ENCODE results near the gene RNF34.
"Not testable (repeated sequence)": the region's sequence is repeated elsewhere in the genome, so short reads cannot be mapped to it uniquely, and the experiment has no call there.

RNF34 gene, protein sequence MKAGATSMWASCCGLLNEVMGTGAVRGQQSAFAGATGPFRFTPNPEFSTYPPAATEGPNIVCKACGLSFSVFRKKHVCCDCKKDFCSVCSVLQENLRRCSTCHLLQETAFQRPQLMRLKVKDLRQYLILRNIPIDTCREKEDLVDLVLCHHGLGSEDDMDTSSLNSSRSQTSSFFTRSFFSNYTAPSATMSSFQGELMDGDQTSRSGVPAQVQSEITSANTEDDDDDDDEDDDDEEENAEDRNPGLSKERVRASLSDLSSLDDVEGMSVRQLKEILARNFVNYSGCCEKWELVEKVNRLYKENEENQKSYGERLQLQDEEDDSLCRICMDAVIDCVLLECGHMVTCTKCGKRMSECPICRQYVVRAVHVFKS

DNA sequence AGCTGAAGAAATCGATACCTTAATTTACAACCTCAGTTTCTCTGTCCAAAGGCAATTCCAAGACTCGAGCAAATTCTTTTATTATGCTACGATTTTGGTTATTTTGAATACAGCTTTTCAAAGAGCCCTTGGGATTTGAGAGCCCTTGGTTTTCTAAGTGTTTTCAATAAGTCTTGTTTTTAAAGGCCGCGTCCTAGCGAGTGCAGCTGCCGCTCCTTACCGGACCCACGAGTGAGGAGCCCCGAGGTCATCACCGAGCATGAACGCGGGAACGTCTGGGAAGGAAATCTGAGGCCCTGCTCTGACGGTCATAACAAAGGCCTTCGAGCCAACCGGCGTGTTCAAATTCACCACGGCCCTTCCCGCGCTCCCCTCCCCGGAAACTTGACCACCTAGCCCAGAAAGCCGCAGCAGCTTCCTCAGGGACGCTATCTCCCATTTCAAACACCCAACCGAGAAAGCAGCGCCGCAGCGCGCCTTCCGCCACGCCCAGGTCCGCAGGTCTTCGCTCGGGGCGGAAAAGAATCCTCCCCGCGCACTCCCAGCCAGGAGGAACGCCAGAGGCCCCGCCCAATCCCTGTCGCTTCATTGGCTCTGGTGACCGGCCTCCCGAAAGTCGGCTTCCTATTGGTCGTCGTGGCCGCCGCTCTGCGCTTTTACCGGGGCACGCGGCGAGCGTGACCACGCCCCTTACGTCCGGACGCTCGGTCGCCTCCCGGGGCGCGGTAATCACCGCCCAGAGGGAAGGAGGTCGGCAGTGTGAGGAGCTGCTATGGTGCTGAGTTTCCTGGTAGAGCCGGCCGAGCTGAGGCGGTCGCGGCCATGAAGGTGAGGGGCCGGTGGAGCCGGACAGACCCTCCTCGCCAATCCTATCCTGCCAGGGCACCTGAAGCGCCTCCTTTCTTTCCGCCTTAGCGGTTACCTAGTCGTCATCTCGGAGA lies at the start of gene RNF34:
Gene RNF34, plus strand, starts transcription at position 728 of the 941 bp plus-strand sequence. Its CDS starts 95 bp downstream, at position 823.
- peak; percentile 92 for DNase-seq (ENCODE audit: low read depth)

DNA sequence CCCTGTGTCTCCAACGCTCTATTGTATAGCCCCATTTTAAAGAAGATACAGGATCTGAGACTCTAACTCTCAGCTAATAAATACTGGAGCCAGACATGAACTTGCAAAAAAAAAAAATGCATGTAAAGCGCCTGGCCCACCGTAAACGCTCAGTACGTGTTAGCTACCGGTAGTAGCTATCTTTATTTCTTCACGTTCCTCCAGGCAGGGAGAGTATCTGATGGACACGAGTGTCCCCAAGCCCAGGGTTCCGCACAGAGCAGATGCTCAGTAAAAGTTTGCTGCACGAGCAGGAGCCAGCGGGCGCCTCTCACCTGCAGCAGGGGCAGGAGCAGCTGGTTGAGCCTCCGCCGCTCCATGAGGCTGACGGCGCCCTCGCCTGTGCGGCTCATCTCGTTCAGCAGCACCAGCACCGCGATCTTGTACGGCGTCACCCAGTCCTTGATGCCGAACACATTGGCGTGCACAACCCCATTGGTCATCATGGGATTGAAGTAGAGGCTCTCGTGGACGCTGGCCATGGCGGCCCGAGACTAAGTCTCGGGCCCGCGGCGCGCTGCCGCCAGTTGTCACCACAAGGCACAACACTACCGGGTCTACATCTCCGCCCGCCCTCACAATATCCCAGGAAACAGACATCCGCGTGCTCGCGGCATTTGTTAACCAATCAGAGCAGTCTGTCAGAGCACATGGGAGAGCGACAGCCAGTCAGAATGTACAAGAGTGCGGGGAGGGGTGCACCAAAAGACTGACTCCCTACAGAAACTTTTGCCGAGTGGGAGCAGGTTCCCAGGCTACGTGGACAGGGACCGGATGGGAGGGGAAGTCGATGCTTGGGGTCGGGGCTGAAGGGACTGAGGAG lies 47.9 kb upstream of the RNF34 start, which contains the start of gene ANAPC5:
Gene ANAPC5, minus strand, starts transcription at position 592 of the 862 bp plus-strand sequence. Its CDS starts 71 bp downstream, at position 521.
- DNase-seq (ENCODE audit: low read depth) = peak; percentile 55

DNA sequence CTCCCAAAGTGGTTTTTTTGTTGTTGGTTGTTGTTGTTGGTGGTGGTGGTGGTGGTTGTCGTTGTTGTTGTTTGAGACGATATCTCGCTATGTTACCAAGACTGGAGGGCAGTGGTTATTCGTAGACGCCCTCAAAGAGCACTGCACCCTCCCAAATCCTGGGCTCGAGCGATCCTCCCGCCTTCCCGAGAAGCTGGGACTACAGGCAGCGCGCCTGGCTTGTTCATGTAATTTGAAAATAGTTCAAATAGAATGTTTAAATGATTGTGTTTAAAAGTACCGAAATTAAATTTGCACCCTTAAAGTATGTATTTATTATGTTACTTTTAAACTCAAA lies 47.3 kb upstream of the RNF34 start:
- no peak for DNase-seq (ENCODE audit: low read depth)

DNA sequence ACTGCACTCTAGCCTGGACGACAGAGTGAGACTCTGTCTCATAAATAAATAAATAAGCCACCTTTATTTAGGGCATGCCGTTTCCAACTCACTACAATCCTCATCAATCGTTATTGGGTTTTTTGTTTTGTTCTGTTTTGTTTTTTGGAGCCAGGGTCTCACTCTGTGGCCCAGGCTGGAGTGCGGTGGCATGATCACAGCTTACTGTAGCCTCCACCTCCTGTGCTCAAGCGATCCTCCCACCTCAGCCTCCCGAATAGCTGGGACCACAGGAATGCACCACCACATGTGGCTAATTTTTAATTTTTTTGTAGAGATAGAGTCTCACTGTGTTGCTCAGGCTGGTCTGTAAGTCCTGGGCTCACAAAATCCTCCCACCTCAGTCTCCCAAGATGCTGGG lies 44.1 kb upstream of the RNF34 start:
- DNase-seq (ENCODE audit: low read depth) = no peak

DNA sequence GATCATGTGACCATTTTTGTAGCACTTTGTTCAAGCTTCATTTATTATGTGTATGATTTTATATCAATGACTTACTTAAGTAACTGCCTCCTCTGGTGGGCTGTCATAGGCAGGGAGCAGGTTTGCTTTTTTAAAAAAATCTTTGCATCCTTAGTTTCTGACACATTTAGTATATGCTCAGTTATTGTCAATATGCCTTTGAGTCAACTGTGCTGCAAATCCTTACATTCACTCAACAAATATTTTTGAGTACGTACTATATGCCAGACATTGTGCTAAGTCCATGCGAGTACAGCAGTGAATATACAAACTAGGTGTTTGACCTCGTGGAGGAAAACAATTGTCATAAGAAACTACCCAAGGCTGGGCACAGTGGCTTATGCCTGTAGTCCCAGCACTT lies 43.3 kb upstream of the RNF34 start:
- no peak for DNase-seq (ENCODE audit: low read depth)

DNA sequence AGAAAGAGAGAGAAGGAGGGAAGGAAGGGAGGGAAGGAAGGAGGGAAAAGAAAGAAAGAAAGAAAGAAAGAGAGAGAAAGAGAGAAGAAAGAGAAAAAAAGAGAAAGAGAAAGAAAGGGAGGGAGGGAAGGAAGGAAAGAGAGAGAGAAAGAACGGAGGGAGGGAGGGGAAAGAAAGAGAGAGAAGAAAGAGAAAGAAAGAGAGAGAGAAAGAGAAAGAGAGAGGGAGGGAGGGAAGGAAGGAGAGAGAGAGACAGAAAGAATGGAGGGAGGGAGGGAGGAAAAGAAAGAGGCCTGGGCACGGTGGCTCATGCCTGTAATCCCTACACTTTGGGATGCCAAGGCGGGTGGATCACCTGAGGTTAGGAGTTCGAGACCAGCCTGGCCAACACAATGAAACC lies 42.6 kb upstream of the RNF34 start:
- DNase-seq (ENCODE audit: low read depth) = no peak

DNA sequence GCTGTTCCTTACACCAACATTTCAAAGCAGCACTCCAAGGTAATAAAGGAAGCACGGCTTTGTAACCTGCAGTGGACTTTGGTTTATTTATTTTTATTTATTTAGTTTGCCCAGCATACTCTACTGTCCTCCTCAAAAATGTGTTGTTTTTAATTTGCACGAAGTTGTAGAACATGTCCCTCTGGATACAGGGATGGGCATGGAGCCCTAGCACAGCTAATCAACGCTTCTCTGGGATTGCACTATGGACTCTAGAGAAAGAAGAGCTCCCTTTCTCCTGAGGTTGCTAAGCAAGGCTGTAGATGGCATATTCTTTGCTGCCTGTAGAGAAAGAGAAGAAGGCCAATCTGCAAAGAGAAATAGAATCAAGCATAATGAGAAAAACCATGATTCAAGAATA lies 41.8 kb upstream of the RNF34 start:
- DNase-seq (ENCODE audit: low read depth) = no peak

DNA sequence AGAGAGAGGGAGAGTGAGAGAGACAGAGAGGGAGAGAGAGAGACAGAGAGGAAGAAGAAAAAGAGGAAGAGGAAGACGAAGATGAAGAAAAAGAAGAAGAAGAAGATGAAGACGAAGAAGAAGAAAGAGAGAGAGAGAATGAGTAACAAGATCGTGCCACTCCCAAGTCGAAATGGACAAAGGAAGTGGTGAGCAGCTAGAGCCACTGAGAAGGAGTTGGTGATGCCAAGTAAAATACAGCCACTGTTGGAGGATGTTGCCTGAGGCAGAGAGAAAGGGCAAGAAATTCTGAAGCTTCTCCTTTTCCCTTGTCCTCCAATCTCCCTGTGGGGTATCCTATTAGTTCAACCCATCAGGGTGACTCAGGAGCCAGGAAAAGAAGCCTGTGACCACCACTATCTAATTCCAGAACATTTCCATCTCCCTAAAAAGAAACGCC lies 35.2 kb upstream of the RNF34 start:
- no peak for DNase-seq (ENCODE audit: low read depth)

DNA sequence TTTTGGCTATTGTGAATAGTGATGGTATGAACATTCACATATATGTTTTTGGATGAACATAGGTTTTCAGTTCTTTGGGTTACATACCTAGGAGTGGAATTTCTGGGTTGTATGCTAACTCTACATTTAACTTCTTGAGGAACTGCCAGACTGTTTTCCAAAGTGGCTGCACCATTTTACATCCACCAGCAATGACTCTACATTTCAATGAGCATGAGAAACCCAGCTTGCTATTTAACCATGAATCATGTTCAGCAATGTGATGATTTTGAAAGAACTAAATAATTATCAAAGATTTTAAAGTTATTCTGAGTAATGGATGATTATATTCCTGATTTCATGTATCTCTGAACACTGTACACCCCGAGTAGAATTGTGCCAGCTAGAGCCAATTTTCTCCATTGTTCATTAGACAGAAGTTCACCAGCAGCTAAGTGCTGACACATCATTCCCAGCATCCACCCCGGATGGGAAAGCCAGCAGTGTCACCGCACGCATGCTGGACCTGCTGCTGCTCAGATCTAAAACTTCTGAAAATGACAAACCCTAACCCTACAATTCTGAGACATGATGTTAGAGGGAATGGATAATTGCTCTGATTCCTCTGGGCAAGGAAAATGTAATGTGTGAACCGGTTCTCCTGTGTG lies 34.4 kb upstream of the RNF34 start:
- DNase-seq (ENCODE audit: low read depth) = no peak

DNA sequence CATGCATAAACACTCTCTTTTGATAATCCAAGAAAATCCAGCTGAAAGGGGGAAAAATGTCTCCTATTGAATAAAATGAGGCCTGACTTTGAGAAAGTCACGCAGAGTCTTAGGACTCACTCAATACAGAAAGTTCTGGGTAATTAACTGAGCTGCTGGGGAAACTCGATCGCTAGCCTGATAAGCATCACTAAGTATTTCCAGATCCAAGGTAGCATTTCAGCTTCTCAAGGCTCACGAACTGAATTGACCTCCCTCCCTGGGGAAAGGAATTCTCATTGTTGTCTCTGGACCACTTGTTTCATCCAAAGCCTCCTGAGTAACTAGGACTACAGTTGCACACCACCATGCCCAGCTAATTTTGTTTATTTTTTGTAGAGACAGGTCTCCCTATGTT lies 33.9 kb upstream of the RNF34 start:
- no peak for DNase-seq (ENCODE audit: low read depth)

DNA sequence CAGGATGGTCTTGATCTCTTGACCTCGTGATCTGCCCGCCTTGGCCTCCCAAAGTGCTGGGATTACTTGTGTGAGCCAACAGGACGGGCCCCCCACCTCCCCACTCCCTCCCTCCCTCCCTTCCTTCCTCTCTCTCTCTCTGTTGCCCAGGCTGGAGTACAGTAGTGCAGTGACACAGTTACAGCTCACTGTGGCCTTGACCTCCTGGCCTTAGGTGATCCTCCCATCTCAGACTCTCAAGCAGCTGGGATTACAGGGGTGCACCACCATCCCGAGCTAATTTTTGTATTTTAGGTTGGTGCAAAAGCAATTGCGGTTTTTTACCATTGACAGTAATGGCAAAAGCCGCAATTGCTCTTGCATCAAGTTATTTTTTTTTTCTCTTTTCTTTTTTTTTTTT lies 28.5 kb upstream of the RNF34 start:
- DNase-seq (ENCODE audit: low read depth) = no peak

DNA sequence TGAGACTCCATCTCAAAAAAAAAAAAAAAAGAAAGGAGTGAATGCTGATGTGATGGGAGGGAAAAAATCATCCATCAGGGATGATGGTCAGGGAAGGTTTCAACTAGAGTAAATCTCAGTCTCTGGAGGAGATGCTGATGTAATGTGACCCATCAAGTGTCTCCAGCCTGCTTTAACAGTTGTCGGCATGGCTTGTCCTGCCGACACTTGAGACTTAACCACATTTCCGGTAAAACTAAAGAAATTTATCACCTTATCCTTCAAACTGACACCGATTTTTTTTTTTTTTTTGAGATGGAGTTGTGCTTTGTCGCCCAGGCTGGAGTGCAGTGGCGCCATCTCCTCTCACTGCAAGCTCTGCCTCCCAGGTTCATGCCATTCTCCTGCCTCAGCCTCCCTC lies 26.2 kb upstream of the RNF34 start:
- no peak for DNase-seq (ENCODE audit: low read depth)

DNA sequence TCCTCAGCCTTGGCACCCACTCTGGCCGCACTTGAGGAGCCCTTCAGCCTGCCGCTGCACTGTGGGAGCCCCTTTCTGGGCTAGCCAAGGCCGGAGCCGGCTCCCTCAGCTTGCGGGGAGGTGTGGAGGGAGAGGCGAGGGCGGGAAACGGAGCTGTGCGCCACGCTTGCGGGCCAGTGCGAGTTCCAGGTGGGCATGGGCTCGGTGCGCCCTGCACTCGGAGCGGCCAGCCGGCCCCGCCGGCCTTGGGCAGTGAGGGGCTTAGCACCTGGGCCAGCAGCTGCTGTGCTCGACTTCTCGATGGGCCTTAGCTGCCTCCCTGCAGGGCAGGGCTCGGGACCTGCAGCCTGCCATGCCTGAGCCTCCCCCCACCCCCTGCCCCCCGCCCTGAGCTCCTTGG lies 25.6 kb upstream of the RNF34 start:
- DNase-seq (ENCODE audit: low read depth) = not testable (repeated sequence)

DNA sequence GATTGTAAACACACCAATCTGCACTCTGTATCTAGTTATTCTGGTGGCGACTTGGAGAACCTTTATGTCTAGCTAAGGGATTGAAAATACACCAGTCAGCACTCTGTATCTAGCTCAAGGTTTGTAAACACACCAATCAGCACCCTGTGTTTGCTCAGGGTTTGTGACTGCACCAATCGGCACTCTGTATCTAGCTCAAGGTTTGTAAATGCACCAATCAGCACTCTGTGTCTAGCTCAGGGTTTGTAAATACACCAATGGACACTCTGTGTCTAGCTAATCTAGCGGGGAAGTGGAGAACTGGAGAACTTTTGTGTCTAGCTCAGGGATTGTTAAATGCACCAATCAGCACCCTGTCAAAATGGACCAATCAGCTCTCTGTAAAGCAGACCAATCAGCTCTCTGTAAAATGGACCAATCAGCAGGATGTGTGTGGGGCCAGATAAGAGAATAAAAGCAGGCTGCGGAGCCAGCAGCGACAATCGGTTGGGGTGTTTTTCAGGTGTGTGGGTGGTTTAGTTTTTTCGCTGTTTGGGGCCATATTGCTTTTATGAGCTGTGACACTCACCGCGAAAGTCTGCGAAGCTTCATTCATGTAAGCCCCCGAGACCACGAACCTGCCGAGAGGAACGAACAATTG lies 24.9 kb upstream of the RNF34 start:
- DNase-seq (ENCODE audit: low read depth) = not testable (repeated sequence)

DNA sequence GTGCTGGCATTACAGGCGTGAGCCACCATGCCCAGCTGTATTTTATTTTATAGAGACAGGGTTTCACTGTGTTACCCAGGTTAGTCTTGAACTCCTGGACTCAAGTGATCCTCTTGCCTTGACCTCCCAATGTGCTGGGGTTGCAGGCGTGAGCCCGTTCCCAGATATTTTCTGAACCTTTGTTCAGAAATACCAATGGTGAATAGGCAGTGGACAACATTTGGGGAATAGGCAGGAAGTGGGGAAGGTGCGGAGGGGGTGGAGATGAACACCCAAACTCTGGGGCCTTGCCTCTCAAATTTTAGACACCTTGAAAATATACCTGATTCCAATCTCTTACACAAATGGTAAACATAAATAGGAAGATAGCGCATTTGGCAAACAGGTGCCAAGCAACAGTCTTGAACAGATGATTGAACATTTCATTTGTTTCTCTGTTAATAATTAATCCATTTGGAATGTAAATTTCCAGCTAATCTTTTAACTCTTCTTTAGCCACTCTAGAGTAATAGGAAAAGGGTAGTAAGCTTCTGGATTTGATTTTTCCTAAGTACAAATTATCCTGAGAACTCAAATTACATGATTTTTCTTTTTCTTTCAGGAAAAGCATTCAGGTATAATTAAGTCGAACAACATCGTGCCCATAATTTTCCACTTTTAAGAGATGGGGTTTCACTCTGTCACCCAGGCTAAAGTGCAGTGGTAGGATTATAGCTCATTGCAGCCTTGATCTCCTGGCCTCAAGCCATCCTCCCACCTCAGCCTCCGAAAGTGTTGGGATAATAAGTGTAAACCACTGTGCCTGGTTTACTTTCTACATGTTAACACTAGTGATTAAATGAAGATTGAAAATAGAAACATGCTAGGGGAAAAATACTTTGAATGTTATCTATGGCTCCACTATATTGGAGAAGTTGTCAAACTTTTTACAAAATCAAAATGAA lies 22.9 kb upstream of the RNF34 start:
- DNase-seq (ENCODE audit: low read depth) = no peak

DNA sequence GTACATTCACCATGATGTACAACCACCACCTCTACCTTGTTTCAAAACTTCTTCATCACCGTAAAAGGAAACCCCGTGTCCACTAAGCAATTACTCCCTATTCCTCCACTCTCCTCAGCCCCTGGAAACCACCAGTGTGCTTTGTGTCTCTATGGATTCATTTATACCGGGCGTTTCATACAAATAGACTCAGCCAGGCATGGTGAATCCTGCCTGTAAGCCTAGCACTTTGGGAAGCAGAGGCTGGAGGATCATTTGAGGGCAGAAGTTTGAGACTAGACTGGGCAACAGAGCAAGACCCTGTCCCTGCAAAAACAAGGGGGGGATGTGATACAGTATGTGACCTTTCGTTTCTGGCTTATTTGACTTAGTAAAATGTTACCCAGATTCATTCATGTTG lies 21.2 kb upstream of the RNF34 start:
- DNase-seq (ENCODE audit: low read depth) = no peak

DNA sequence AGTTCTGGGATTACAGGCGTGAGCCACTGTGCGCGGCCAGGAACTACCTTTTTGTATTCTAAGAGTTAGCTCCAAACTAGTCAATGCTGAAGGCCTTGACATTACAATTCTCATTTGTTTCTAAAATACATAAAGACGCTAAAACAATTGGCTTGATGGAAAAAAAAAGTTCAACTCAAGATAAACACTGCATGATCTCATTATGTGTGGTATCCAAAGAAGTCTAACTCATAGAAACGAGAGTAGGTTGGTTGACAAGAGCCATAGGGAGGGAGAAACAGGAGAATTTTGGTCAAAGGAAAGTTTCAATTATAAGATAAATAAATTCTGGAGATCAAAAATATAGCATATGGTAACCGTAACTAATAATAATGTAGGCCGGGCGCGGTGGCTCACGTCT lies 20.0 kb upstream of the RNF34 start:
- DNase-seq (ENCODE audit: low read depth) = no peak

DNA sequence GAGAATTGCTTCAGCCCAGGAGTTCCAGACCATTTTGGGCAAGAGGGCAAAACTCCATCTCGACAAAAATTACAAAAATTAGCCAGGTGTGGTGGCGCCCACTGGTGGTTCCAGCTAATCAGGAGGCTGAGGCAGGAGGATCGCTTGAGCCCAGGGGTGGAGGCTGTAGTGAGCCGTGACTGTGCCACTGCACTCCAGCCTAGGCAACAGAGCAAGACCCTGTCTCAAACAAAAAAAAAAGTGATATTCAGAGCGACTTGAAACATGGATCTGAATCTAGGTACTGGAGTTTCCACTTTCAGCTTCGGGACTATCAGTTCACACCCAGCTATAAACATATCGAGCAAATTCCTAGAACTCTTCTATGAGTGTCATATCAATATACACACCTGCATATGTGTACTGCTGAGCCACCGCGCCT lies 16.3 kb upstream of the RNF34 start:
- no peak for DNase-seq (ENCODE audit: low read depth)

DNA sequence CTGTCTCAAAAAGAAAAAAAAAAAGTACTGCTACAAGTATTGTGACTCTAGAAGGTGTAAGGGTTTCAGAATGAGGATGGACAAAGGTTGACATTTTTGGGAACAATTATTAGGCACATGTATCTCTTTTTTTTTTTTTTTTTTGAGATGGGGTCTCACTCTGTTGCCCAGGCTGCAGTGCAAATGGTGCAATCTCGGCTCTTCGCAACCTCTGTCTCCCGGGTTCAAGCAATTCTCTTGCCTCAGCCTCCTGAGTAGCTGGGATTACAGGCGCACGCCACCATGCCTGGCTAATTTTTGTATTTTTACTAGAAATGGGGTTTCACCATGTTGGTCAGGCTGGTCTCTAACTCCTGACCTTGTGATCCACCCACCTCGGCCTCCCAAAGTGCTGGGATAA lies 15.0 kb upstream of the RNF34 start:
- not testable (repeated sequence) for DNase-seq (ENCODE audit: low read depth)

DNA sequence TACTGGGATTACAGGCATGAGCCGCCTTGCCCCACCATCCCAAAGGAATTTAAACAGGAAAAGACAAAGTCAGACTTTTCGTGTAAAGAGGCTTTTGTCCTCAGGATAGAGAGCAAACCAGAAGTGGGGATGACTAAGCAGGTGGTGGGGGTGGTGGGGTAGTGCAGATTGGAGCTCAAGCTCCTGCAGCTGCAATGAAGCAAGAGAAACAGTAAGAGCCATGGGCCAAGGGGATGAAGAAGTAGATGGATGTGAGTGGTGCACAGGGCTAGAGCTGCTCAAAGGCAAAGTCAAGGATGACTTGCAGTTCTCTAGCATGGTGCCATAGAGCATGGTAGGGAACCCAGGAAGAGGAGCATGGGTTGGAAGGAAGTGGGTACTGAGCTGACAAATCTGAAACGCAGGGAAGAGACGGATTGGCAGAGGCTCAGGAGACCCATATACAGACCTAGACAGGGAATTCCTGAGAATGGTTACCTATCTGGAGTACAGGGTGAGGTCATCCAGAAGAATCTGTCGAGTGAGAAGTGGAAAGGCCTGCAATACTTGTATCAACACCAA lies 11.4 kb upstream of the RNF34 start:
- no peak for DNase-seq (ENCODE audit: low read depth)
